Stomach (tissue), 4 donors: Measurements from ENCODE around the gene PTPN2.

Experiments
- CTCF ChIP-seq, 7 experiments: fragments of 450-650 bp in 4 of 7; fragments of 200-600 bp in 3 of 7; sonication (generic) in 3 of 7; IDR thresholded peaks; one replicate each; pipeline ENCODE4 v1.5.1; 2016 to 2019; ENCODE audit warnings: antibody characterized with exemption in 7 of 7, control low read depth in 2 of 7, mild to moderate bottlenecking in 1 of 7
- POLR2AphosphoS5 ChIP-seq, 3 donors: sonication (generic); formaldehyde crosslinking; IDR thresholded peaks; one replicate each; pipeline ENCODE4 v1.6.1; 2016; ENCODE audit warnings: antibody characterized with exemption in 3 of 3

DNA sequence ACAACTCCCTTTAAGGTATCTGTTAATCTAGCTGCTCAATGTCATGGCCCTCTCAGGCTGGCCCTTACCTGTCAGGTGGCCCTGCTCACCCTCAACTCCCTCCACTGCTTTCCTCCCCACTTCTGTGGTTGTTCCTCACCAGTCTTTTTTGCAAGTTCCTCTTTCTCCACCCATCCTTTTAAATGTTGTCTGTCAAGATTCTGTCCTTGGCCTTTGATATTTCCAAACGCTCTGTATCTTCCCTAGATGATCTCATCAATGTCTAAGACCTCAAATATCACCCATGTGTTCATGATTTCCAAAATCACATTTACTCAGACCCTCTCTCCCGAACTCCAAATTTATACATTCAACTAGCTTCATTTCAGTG lies 3.5 kb downstream of the PTPN2 start:
- TF ChIP-seq POLR2AphosphoS5 (IDR thresholded peaks at IDR 0.05) (no peak), CTCF (IDR thresholded peaks at IDR 0.05) (no peak)
